B cell (primary cell): ENCODE measurements around the gene BAZ1B. TPM values are rescaled to one million over a fixed set of nuclear protein-coding genes. Genes with fewer than 3 reads are reported as not detected.

Experiments used
- ATAC-seq: fragments of 200-7000 bp; cut with Tn5 transposase; one replicate; pipeline ENCODE4 v1.10.0; 2021; ENCODE audit warnings: low read depth, mild to moderate bottlenecking, moderate number of reproducible peaks, moderate library complexity
- CTCF ChIA-PET: fragments of 350-600 bp; sonication (Branson Sonifier 250); formaldehyde crosslinking; loops from one replicate; lab custom pipeline; 2021; ENCODE audit warnings: antibody characterized with exemption, inconsistent platforms; lab: Charles Lee
- POLR2A ChIA-PET: fragments of 350-600 bp; sonication (Branson Sonifier 250); formaldehyde crosslinking; loops from one replicate; lab custom pipeline; 2021; ENCODE audit warnings: antibody characterized with exemption; lab: Charles Lee
- DNase-seq: peaks from one replicate; pipeline ENCODE4 v3.0.0; 2013
- H2AFZ ChIP-seq: 2 replicates; pipeline ENCODE4 v1.6.1; 2012; ENCODE audit warnings: mild to moderate bottlenecking, low read depth, low read length; ENCODE audit not compliant: insufficient read depth, poor library complexity, severe bottlenecking
- H3K27ac ChIP-seq, 2 donors: 1 replicate in 1 of 2; 2 replicates in 1 of 2; pipeline ENCODE4 v1.5.1; 2012 to 2013; ENCODE audit warnings: low read length in 2 of 2, mild to moderate bottlenecking in 2 of 2, moderate library complexity in 1 of 2
- H3K27me3 ChIP-seq, 4 experiments: fragments of 200-600 bp in 1 of 4; sonication (generic) in 1 of 4; replicated peaks in 1 of 4; 1 replicate in 2 of 4; 2 replicates in 2 of 4; pipeline versions ENCODE4 v1.6.1 to v1.7.0; 2013 to 2016; ENCODE audit warnings: low read length in 3 of 4, mild to moderate bottlenecking in 2 of 4, mixed read lengths in 1 of 4, moderate library complexity in 1 of 4; ENCODE audit not compliant: insufficient read depth in 4 of 4, control insufficient read depth in 3 of 4; ENCODE audit errors: control extremely low read depth in 1 of 4
- H3K36me3 ChIP-seq, 2 experiments: replicated peaks in 1 of 2; 1 replicate in 1 of 2; 2 replicates in 1 of 2; pipeline versions ENCODE4 v1.6.1 to v1.7.1; 2013; ENCODE audit warnings: low read length in 1 of 2; ENCODE audit not compliant: insufficient read depth in 2 of 2, control insufficient read depth in 1 of 2; ENCODE audit errors: control extremely low read depth in 1 of 2, extremely low read depth in 1 of 2
- H3K4me1 ChIP-seq, 2 donors: fragments of 200-600 bp in 1 of 2; sonication (generic) in 1 of 2; 1 replicate in 1 of 2; 2 replicates in 1 of 2; pipeline versions ENCODE4 v1.5.1 to v1.6.1; 2013 to 2017; ENCODE audit warnings: low read length in 2 of 2; ENCODE audit not compliant: control insufficient read depth in 2 of 2, insufficient read depth in 2 of 2
- H3K4me2 ChIP-seq: replicated peaks from 2 replicates; pipeline ENCODE3; 2012; ENCODE audit warnings: mild to moderate bottlenecking, low read depth, low read length; ENCODE audit not compliant: poor library complexity, severe bottlenecking
- H3K4me3 ChIP-seq, 5 experiments: fragments of 200-600 bp in 1 of 5; sonication (generic) in 1 of 5; 1 replicate in 3 of 5; 2 replicates in 2 of 5; pipeline versions ENCODE4 v1.5.1 to v1.7.0; 2011 to 2016; ENCODE audit warnings: low read length in 4 of 5, mild to moderate bottlenecking in 4 of 5, low read depth in 2 of 5, control low read depth in 1 of 5, moderate library complexity in 1 of 5; ENCODE audit not compliant: insufficient read depth in 1 of 5; ENCODE audit errors: control extremely low read depth in 1 of 5, extremely low read depth in 1 of 5
- H3K79me2 ChIP-seq: fragments of 200-600 bp; sonication (generic); one replicate; pipeline ENCODE4 v1.6.0; 2016; ENCODE audit warnings: low read length; ENCODE audit not compliant: control insufficient read depth, insufficient read depth
- H3K9ac ChIP-seq: fragments of 200-600 bp; sonication (generic); 2 replicates; pipeline ENCODE4 v1.6.1; 2017; ENCODE audit warnings: mild to moderate bottlenecking, low read length, moderate library complexity
- H3K9me3 ChIP-seq, 3 donors: one replicate each; pipeline versions ENCODE4 v1.6.1 to v1.7.1; 2013; ENCODE audit warnings: low read length in 2 of 3; ENCODE audit not compliant: control insufficient read depth in 2 of 3, insufficient read depth in 1 of 3; ENCODE audit errors: control extremely low read depth in 1 of 3
- H4K20me1 ChIP-seq: 2 replicates; pipeline ENCODE4 v1.6.0; 2012; ENCODE audit warnings: mild to moderate bottlenecking, low read length; ENCODE audit not compliant: insufficient read depth, control insufficient read depth, poor library complexity, severe bottlenecking
- H3K27ac Mint-ChIP-seq: one replicate; pipeline ENCODE4 v1.8.0; 2021; ENCODE audit warnings: mixed read lengths
- H3K27me3 Mint-ChIP-seq: one replicate; pipeline ENCODE4 v1.8.0; 2021; ENCODE audit warnings: mixed read lengths
- H3K4me1 Mint-ChIP-seq: one replicate; pipeline ENCODE4 v1.8.0; 2021; ENCODE audit warnings: mixed read lengths
- H3K4me3 Mint-ChIP-seq: one replicate; pipeline ENCODE4 v1.8.0; 2021; ENCODE audit warnings: mixed read lengths
- H3K9me3 Mint-ChIP-seq: one replicate; pipeline ENCODE4 v1.8.0; 2022; ENCODE audit warnings: mixed read lengths; ENCODE audit not compliant: insufficient read depth
- EZH2 ChIP-seq: IDR thresholded peaks from 2 replicates; pipeline ENCODE4 v1.6.1; 2012; ENCODE audit warnings: borderline replicate concordance, low read depth, mild to moderate bottlenecking, moderate library complexity, low read length; ENCODE audit not compliant: insufficient read depth, poor library complexity, severe bottlenecking
- WGBS: methylation state at CpG from one replicate; pipeline ENCODE4 v1.1.5; 2013; ENCODE audit warnings: missing lambda C conversion rate; ENCODE audit not compliant: insufficient coverage; 5-methylcytosine and 5-hydroxymethylcytosine counted together
- intact Hi-C: fragments of 100-400 bp; cut with micrococcal nuclease; formaldehyde crosslinking; loops from one replicate; pipeline ENCODE4 v1.10.0; 2022
- polyA plus RNA-seq: library from polyadenylated mRNA; depleted of rRNA; stranded (reverse); fragments of >200 nt; gene quantifications from 2 replicates; pipeline ENCODE4 v1.2.3, GENCODE V29; 2012
- total RNA-seq, 2 donors: library from RNA; stranded (reverse); fragments of 120-200 nt in 1 of 2; gene quantifications; 1 replicate in 1 of 2; 2 replicates in 1 of 2; pipeline versions ENCODE4 v1.2.3 to v1.2.4, GENCODE V29; 2013 to 2022
- TF ChIP-seq, protein P1 (sequence below): fragments of 200-600 bp; IDR thresholded peaks from one replicate; pipeline ENCODE4 v1.8.0; 2022; ENCODE audit warnings: antibody characterized with exemption, mild to moderate bottlenecking

The BAZ1B gene
- total and polyA plus RNA-seq, 2 donors (not counting 1 experiment from before 2014, with no cell fraction given) = 17.2 to 68.1 TPM

DNA sequence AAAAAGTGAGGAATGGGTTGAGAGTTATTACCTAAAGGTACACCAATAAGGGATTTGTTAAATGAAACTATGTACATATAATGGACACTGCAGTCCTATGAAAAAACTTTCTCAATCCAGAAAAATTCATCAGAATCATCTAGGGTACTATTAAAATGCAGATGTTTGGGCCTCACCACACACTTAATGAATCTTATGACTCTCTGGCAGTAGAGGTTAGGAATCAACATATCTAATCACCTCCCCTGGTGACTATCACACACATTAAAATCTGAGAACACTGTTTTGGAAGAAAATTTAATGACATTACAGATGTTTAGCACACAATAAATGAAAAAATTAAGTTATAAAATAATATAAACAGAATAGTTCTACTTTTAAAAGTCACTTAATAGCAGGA lies 32.1 kb downstream of the BAZ1B start:
- H3K4me2 ChIP-seq = no peak overlapping the region

DNA sequence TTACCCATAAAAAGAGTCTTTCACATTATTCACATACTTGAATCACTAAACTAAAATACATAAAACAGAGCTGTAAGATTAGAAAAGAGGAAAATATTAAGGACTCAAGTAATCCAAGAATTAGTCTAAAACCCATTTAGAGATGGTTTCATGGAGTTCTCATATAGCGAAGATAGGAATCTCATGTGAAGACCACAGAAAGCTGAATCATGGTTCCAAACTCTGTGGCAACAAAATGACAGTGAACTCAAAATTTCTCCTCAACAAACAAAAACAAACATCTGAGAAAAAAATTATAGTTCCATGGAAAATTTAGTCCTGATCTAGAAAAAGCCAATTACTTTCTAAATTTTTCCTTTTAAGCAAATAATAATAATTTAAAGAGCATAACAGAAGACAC lies 34.6 kb downstream of the BAZ1B start:
- intact Hi-C loops = no loop called here
- H3K27ac Mint-ChIP-seq = no peak overlapping the region
- Histone ChIP-seq H3K4me1 (no peaks in the 10 kb centered on the region), H3K4me2 (no peak overlapping the region), H3K36me3 (peaks cover 5 to 66% of the 10 kb centered on the region in 2 experiments), H3K4me3 (no peak overlapping the region), H3K9ac (no peak overlapping the region), H3K27ac (no peak overlapping the region), H3K27me3 (no peaks in the 10 kb centered on the region), H4K20me1 (peaks cover 30% of the 10 kb centered on the region), H3K79me2 (peaks cover 40% of the 10 kb centered on the region), H2AFZ (no peak overlapping the region), H3K9me3 (no peaks in the 10 kb centered on the region)
- H3K9me3 Mint-ChIP-seq = no peaks in the 10 kb centered on the region
- CTCF ChIA-PET = interaction anchor here (1.0 kb wide), 1 partner anchor 26 kb away, joined by 3 read pairs; no protein-coding TSS in a partner anchor
- H3K27me3 Mint-ChIP-seq = no peaks in the 10 kb centered on the region
- POLR2A ChIA-PET = no interaction called here
- ATAC-seq (no peak), DNase-seq (no peak)
- H3K4me1 Mint-ChIP-seq = no peaks in the 10 kb centered on the region
- TF ChIP-seq EZH2 = no peak
- TF ChIP-seq, protein P1, sequence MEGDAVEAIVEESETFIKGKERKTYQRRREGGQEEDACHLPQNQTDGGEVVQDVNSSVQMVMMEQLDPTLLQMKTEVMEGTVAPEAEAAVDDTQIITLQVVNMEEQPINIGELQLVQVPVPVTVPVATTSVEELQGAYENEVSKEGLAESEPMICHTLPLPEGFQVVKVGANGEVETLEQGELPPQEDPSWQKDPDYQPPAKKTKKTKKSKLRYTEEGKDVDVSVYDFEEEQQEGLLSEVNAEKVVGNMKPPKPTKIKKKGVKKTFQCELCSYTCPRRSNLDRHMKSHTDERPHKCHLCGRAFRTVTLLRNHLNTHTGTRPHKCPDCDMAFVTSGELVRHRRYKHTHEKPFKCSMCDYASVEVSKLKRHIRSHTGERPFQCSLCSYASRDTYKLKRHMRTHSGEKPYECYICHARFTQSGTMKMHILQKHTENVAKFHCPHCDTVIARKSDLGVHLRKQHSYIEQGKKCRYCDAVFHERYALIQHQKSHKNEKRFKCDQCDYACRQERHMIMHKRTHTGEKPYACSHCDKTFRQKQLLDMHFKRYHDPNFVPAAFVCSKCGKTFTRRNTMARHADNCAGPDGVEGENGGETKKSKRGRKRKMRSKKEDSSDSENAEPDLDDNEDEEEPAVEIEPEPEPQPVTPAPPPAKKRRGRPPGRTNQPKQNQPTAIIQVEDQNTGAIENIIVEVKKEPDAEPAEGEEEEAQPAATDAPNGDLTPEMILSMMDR = no peak
- no peak overlapping the region for H3K4me3 Mint-ChIP-seq
- WGBS = no CpG with 5 or more reads among the region's 1 CpG

More for the DNA sequence above, 32.1 kb downstream of the BAZ1B start:
- Histone ChIP-seq H3K27me3 (no peaks in the 10 kb centered on the region), H3K27ac (no peak overlapping the region), H3K4me3 (no peak overlapping the region), H3K9ac (no peak overlapping the region), H2AFZ (no peak overlapping the region), H3K36me3 (peaks cover 10 to 70% of the 10 kb centered on the region in 2 experiments), H3K9me3 (no peaks in the 10 kb centered on the region), H3K79me2 (peaks cover 32% of the 10 kb centered on the region), H3K4me1 (no peaks in the 10 kb centered on the region), H4K20me1 (peaks cover 20% of the 10 kb centered on the region)
- H3K9me3 Mint-ChIP-seq = no peaks in the 10 kb centered on the region
- H3K4me1 Mint-ChIP-seq = no peaks in the 10 kb centered on the region
- ATAC-seq (no peak), DNase-seq (no peak)
- ChIA-PET POLR2A (no interaction called here), CTCF (no interaction called here)
- no peak overlapping the region for H3K4me3 Mint-ChIP-seq
- H3K27me3 Mint-ChIP-seq = no peaks in the 10 kb centered on the region
- no peak overlapping the region for H3K27ac Mint-ChIP-seq
- intact Hi-C loops = no loop called here
- TF ChIP-seq EZH2 = no peak
- TF ChIP-seq, protein P1 = no peak
